Right ventricle myocardium superior (tissue), 1 donor: ENCODE data around the gene DHX58. TPM values are rescaled to one million over a fixed set of nuclear protein-coding genes. Genes with fewer than 3 reads are reported as not detected.

ENCODE experiments used
- ATAC-seq: fragments of 200-7000 bp; cut with Tn5 transposase; one replicate; pipeline ENCODE4 v1.9.1; 2020; ENCODE audit warnings: mild to moderate bottlenecking; ENCODE audit not compliant: poor library complexity
- DNase-seq: peaks from one replicate; pipeline ENCODE4 v3.0.0-alpha.2; 2020
- intact Hi-C: fragments of 100-400 bp; cut with DNase I; formaldehyde crosslinking; loops from one replicate; pipeline ENCODE4 v1.11.2; 2022
- total RNA-seq: library from RNA; stranded (reverse); fragmentation: NEBNext Ultra II Directional; extraction: Animal tissue kit (Norgen Biotek cat#: 25700); gene quantifications from one replicate; pipeline ENCODE4 v1.2.1, GENCODE V29; 2021
- donor health status: DM: no; HTN: yes; CAD: no; lungs with severe emphysema.

DHX58 gene
- total RNA-seq, 1 donor from 2014 or later, result 2.5 TPM

GRCh38 chr17:42068979-42069378 lies 43.5 kb downstream of the DHX58 start:
- ATAC-seq, result no peak
- no peak for DNase-seq
- intact Hi-C loops, result loop anchor here (5.0 kb wide), 1 partner anchor 33 kb away; no protein-coding TSS in a partner anchor

DNA sequence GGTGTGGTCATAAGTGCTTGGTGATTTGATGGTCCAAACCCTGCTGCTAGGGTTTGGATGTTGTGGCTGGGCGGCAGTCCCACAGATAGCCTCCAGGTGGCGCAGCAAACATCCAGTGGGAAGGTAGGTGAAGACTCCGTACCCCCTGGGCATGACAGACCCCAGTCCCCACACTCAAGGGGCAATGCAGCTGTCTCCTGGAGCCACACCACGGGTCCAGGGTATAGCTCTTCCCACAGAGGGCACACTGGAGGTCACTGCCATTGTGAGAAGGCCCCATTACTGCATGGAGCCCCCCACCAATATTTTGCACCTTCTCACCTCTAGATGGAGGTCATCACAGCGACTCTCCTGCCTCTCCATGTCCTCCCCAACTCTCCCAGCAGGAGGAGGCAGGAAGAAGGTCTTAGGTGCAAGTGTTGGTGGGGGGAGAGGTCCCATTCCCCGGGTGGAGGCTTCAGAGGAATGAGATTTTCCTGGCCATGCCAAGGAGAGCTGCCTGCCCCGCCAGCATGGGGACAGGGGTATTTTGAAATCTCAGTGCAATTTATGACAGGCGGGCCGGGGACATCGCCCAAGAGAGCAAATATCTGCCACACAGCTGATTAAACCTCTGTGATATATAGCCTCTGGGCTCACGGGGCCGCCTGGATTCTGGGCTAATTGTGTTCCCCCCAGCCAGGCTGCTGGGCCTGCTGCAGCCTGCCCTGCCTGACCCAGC lies 45.0 kb downstream of the DHX58 start:
- ATAC-seq, result peak; percentile 40
- intact Hi-C loops, result loop anchor here (5.0 kb wide), 1 partner anchor 35 kb away; no protein-coding TSS in a partner anchor

GRCh38 chr17:42065201-42065600 lies 47.3 kb downstream of the DHX58 start:
- no peak for DNase-seq
- no peak for ATAC-seq
- intact Hi-C loops, result loop anchor here (5.0 kb wide), 1 partner anchor 37 kb away; no protein-coding TSS in a partner anchor

More for the DNA sequence above, 45.0 kb downstream of the DHX58 start:
- peak; percentile 77 for DNase-seq

DNA sequence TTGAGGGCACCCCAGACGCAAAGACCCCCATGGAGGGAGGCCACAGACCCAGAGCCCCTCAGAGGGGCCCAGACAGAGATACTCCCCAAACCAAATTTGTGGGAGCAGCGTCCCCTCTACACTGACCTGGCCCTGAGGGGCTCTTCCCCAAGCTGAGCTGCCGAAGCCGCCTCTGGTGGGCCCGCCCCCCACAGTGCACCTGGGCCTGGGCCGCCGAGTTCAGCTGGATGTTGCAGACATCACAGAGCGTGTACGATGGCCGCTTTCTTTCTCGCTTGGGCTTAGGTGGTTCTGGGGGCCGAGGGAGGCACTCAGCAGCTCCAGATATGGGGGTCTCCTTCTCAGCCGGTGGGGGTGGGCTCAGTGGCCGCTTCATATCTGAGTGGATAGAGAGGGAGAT lies 49.8 kb downstream of the DHX58 start:
- DNase-seq (no peak), ATAC-seq (no peak)
- intact Hi-C loops, result no loop called here

- DNase-seq (no peak), ATAC-seq (no peak)
- intact Hi-C loops, result no loop called here
Measured at GRCh38 chr17:42061646-42062487, 50.6 kb downstream of the DHX58 start.

DNA sequence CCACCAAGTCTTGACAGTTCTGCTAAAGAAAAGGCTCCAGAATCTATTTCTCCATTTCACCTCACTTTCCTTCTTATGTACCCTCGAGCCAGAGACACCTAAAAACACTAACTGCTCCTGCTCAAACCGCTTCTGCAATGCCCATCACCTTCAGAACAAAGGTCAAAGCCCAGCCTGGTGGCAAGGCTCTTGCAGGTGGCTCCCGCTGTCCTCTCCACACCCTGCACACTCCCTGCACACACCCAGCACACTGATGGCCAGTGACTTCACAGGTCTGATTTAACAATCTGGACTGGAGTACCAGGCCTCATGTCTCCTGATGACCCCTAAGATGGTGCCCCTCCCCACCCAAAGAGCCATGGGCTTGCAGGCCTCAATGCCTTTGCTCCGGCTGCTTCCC lies 52.3 kb downstream of the DHX58 start:
- intact Hi-C loops, result no loop called here
- no peak for ATAC-seq
- no peak for DNase-seq

- ATAC-seq (no peak), DNase-seq (no peak)
- intact Hi-C loops, result no loop called here
Measured at GRCh38 chr17:42059815-42060214, 52.7 kb downstream of the DHX58 start.

DNA sequence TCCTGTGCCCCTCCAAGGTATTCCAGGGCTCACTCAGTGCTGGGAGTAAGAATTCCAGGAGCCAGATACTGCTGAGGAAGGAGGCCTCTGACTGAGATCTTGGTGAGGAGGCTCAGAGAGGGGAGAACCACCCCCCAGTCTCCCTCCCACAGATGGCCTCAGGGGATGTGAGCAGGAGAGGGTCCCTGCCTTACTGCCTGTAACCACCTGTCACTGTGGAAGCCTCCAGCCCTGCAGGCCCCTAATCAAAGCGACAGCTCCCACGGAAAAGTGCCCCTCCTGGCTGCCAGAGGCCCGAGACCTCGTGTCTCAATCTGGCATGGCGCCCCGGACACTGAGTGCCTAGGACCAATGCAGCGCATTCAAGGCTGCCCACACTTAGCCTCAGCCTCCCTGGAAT lies 54.5 kb downstream of the DHX58 start:
- ATAC-seq (no peak), DNase-seq (no peak)
- intact Hi-C loops, result no loop called here

DNA sequence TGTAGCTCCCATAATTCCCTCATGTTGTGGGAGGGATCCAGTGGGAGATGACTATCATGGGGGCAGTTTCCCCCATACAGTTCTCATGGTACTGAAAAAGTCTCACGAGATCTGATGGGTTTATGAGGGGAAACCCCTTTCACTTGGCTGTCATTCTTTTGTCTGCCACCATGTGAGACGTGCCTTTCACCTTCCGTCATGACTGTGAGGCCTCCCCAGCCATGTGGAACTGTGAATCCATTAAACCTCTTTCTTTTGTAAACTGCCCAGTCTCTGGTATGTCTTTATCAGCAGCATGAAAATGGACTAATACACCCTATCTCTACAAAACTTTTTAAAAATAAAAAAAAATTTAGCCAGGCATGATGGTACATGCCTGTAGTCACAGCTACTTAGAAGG lies 55.9 kb downstream of the DHX58 start:
- DNase-seq (no peak), ATAC-seq (no peak)
- intact Hi-C loops, result no loop called here

- ATAC-seq, result no peak
- intact Hi-C loops, result no loop called here
- DNase-seq, result no peak
Measured at GRCh38 chr17:42055496-42055895, 57.0 kb downstream of the DHX58 start.

GRCh38 chr17:42055027-42055426 lies 57.5 kb downstream of the DHX58 start:
- DNase-seq, result no peak
- intact Hi-C loops, result no loop called here
- ATAC-seq, result no peak

DNA sequence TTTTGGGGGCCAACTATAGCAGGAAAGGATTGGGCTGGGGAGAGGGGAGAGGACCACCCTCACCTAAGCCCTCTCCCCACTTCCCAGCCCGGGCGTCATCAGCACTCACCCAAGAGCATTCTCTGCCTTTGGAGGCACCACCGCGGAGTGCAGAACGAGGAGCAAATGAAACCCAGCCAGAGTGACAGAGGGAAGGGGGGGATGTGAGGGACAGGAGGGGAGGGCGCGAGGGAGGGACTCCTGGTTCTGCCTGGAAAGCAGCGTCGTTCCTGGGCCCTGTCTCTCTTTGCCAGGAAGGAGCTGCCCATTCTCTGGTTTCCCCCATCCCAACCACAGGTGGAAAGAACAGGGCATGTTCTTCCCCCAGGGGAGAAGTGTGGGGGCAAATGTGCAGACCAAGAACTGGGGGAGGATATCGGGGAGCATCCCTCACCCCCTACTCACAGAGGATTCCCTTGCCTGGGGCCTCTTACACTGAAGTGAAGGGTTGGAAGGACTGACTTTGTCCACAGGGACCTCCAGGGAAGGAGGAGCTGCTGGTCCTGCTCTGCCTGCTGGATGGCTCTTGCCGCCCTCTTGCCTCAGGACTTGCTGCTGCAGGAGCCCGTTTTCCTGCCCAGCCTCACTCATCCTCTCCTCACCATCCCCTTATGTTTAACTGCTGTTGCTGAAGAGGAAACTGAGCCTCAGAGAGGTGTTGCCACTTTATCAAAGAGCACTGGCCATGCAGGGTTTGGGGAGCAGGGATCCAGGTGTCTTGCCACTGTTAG lies 58.6 kb downstream of the DHX58 start:
- DNase-seq (no peak), ATAC-seq (no peak)
- intact Hi-C loops, result no loop called here

- no peak for ATAC-seq
- DNase-seq, result no peak
- intact Hi-C loops, result no loop called here
Measured at GRCh38 chr17:42052346-42052877, 60.1 kb downstream of the DHX58 start.

GRCh38 chr17:42051645-42052044 lies 60.9 kb downstream of the DHX58 start:
- no peak for ATAC-seq
- intact Hi-C loops, result no loop called here
- DNase-seq, result no peak

Other genes starting within 250 kb of the DHX58 start
- 3.0 TPM for gene KLHL11, start 247.3 kb downstream of the DHX58 start, total RNA-seq
- gene ACLY, start 193.8 kb downstream of the DHX58 start, total RNA-seq, result 24.0 TPM
- 0.75 TPM for gene ODAD4, start 182.1 kb downstream of the DHX58 start, total RNA-seq
- 23.0 TPM for gene CNP, start 145.9 kb downstream of the DHX58 start, total RNA-seq
- gene DNAJC7, start 95.3 kb downstream of the DHX58 start, total RNA-seq, result 81.2 TPM
- 43.8 TPM for gene NKIRAS2, start 92.6 kb downstream of the DHX58 start, total RNA-seq
- 0.59 TPM for gene C17orf113, start 62.1 kb downstream of the DHX58 start, total RNA-seq
- 0.16 TPM for gene ZNF385C, start 14.2 kb downstream of the DHX58 start, total RNA-seq
- gene KAT2A, start 8.7 kb upstream of the DHX58 start, total RNA-seq, result 22.6 TPM
- 0.11 TPM for gene HSPB9, start 10.1 kb upstream of the DHX58 start, total RNA-seq
- gene RAB5C, start 42.3 kb upstream of the DHX58 start, total RNA-seq, result 38.6 TPM
- gene KCNH4, start 68.4 kb upstream of the DHX58 start, total RNA-seq, result 0.13 TPM
- not detected for gene HCRT, start 72.7 kb upstream of the DHX58 start, total RNA-seq
- gene GHDC, start 81.8 kb upstream of the DHX58 start, total RNA-seq, result 8.1 TPM
- gene STAT5B, start 163.7 kb upstream of the DHX58 start, total RNA-seq, result 30.0 TPM
- 14.9 TPM for gene STAT5A, start 175.8 kb upstream of the DHX58 start, total RNA-seq